ENCODE results near the gene TUBB4A. TPM values are rescaled to one million over a fixed set of nuclear protein-coding genes. Genes with fewer than 3 reads are reported as not detected.

The TUBB4A gene
- total and polyA plus RNA-seq, 2 of the 8 experiments (the other 6 are each of a cell fraction or from before 2014, with no cell fraction given), result 16.8 to 30.4 TPM

DNA sequence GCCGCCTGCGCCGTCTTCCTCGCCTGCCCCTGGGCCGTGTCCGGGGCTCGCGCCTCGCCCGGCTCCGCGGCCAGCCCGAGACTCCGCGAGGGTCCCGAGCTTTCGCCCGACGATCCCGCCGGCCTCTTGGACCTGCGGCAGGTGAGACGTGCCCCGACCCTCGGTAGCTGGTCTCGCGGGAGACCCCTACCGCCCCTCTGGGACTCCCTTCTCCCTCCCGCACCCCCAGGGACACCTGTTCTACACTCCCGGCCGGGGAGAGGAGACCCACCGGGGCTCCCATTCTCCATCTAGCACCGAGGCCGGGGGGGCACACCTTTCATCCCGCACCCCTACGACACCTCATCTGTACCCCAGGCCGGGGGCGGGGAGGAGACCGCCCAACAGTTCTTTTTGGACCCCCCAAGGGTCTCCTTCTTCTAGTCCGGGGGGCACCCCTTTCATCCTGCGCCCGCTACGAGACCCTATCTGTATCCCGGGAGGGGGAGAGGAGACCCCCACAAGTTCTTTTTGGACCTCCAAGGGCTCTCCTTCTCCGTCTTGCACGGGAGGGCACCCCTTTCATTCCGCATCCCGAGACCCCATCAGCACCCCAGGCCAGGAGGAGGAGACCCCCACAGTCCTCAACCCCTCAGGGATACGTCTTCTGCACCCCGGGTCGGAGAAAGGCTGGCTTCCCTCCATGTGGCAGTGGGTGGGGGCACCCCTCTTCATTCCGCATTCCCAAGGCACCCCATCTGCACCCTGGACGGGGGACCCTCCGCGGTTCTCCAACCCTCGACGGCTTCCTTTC is 29.2 kb upstream of the TUBB4A start (continued):
- TF ChIP-seq GABPA (IDR thresholded peaks at IDR 0.05; ENCODE audit: borderline replicate concordance, insufficient read depth, low read length) (no peak), TAF7 (optimal IDR thresholded peaks at IDR 0.05; ENCODE audit: borderline replicate concordance, low read depth, low read length) (no peak), NRF1 (IDR thresholded peaks at IDR 0.05; ENCODE audit: low read depth, low read length) (no peak), CHD2 (IDR thresholded peaks at IDR 0.05; ENCODE audit: low read length) (no peak), EZH2 (IDR thresholded peaks at IDR 0.05; ENCODE audit: low read depth, low read length, severe bottlenecking) (peak; percentile 39), CEBPB (IDR thresholded peaks at IDR 0.05; ENCODE audit: low read depth, low read length) (no peak), KDM4A (IDR thresholded peaks at IDR 0.05; ENCODE audit: low read depth, low read length, severe bottlenecking) (peak; percentile 37), SUZ12 (IDR thresholded peaks at IDR 0.05; ENCODE audit: low read length) (peak; percentile 56; the same call in 1 of the 2 replicates)
- TF ChIP-seq, protein P1, sequence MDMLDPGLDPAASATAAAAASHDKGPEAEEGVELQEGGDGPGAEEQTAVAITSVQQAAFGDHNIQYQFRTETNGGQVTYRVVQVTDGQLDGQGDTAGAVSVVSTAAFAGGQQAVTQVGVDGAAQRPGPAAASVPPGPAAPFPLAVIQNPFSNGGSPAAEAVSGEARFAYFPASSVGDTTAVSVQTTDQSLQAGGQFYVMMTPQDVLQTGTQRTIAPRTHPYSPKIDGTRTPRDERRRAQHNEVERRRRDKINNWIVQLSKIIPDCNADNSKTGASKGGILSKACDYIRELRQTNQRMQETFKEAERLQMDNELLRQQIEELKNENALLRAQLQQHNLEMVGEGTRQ (IDR thresholded peaks at IDR 0.05; ENCODE audit: low read length), result no peak

Data from H1 (cell line).